Activated CD8-positive, alpha-beta memory T cell treated with anti-CD3 and anti-CD28 coated beads for 1 hour (primary cell): ENCODE measurements around the gene RBM44.
"Not testable (repeated sequence)": the region's sequence is repeated elsewhere in the genome, so short reads cannot be mapped to it uniquely, and the experiment has no call there.

Experiments
- DNase-seq, 2 donors: peaks; one replicate each; pipeline ENCODE4 v3.0.0-alpha.2; 2020; ENCODE audit warnings: low read depth in 1 of 2; ENCODE audit errors: extremely low read depth in 1 of 2

The RBM44 gene, protein sequence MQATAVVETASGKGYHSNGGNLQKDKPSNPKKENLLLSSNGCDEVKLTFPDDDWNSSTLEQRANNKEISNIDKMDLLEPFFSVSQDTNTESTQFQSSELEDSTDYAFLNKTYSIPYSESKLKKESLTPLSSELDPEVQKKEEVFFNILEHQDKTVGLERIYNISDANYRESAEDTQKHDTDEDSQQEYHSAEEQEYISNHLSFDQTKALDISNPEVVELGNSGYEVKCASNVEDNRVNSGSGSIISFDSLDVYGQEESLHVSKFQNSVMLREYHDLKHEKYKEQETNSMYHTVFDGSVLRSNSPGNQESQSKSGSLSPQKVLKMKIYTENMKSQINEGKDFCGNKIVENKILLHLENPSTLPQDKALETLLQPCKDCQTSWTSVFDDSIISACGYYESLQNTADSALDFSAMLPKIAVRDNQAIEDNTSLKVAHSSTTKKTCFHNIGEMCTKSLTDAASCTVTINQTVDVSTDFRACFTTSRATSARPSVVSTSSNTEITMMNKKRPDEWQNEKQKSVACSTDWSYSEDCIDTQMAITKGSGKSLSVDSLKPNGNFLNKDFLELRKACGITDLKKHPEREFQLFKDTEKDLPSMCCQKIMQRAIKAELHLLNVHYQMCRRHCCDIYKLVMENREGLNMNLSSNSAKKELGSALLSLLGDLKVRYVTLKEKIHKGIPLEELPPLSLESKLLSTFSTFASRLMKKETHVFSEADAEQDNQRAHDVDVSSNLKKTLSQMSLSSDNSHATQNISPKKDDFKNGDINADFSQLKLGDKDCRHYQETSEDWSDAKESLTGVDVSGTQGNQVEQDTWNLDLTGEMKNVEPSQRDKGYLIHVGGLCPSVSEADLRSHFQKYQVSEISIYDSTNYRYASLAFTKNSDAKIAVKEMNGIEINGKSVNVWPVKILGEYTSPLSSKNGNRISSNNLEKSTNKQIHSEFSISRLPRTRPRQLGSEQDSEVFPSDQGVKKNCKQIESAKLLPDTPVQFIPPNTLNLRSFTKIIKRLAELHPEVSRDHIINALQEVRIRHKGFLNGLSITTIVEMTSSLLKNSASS

DNA sequence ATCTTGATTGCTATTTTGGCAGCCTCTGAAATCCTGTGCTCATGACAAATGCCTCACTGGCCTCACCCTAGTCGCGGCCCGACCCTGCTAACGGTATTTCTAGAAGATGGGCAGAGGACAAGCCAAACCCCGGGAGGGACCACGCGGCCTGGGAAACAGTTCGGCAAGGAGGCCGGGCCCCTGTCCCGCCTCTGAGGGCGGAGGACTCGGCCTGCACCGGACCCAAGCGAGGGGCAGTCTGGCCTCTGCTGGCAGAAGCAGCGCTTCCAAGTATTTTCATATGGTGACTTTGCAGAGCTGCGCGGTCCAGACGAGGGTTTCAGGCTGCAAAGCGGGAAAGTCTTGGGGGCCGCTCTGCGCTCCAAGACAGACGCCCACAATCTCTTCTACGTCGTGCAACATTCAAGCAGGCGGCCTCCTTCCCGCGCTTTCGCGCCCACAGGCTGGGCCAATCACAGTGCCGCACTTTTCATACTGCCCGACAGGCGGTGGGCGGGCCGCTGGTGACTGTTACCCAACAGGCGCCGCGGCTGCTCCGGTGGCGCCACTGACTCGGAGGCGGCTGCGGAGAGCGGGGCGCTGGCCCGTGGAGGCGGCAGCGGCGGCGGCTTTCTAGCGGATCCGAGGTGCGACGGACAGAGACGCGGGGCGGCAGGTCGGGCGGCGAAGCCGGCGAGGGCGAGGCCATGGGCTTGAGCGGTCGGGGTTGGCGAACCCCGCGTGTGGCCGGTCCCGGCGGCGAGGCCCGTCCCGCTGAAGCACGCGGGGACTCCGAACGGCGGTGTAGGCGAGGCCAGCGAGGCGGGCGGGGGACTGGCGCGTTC is at the start of gene RBM44:
Gene RBM44 (plus strand): TSS at position 544 of the 824 bp plus-strand sequence. CDS start 14,831 bp downstream, outside the sequence.
- no peak for DNase-seq

DNA sequence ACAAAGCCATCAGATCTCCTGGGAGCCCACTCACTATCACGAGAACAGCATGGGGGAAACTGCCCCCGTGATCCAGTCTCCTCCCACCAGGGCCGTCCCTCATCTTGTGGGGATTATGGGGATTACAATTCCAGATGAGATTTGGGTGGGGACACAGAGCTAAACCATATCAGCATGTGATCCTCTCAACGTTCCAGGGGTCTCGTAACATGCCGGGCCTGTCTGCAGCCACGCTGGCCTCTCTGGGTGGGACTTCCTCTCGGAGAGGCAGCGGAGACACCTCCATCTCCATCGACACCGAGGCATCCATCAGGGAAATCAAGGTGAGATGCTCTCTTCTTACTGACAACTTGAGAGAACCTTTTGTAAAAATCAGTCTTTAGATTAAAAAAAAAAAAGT is 49.6 kb upstream of the RBM44 start:
- no peak for DNase-seq

DNA sequence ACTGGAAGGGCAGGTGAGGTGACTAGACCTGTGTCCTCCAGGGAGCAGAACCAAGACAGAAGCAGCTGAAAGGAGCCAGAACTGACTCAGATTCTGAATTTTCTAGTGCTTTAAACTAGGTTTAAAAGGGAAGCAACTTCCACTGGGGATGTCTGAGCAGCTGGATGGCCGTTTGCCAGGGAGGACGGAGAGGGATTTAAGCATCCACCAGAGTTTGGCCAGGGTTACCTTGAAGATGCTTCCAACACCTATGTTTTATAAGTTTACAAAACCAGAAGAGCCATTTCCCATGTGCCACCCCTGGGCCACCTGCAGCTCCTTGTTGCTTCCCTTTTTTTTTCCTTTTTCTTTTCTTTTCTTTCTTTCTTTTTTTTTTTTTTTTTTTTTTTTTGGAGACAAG is 48.6 kb upstream of the RBM44 start:
- no peak for DNase-seq

DNA sequence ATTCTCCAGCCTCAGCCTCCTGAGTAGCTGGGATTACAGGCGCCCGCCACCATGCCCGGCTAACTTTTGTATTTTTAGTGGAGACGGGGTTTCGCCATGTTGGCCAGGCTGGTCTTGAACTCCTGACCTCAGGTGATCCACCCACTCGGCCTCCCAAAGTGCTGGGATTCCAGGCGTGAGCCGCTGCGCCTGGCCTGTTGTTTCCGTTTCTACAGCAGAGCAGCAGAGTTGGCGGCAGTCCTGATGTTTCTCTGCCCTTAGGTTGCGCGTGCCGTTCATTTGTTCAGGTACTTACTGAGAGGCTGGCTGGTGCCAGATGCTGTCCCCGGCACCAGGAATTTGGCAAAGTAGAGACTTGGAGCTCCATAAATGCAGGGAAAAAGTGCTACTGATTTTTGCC is 48.1 kb upstream of the RBM44 start:
- not testable (repeated sequence) for DNase-seq

DNA sequence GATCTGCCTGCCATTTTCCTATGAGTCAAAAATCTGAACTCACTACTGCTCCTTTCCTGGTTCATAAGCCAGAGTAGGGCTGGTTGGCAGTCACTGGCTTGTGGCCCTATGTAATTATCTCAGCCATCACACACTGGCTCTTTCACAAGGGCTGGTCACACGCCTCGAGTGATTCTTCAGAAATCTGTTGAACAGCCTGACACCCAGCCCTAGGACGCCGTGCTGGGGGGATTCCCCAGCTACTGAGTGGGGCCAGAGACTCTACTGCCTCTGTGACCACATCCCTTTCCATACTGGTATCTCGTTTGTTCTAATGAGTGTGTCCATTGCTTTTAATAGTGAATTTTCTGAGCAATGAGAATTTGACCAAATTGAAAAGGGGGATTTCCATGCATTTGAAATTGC is 45.8 kb upstream of the RBM44 start:
- DNase-seq = no peak

DNA sequence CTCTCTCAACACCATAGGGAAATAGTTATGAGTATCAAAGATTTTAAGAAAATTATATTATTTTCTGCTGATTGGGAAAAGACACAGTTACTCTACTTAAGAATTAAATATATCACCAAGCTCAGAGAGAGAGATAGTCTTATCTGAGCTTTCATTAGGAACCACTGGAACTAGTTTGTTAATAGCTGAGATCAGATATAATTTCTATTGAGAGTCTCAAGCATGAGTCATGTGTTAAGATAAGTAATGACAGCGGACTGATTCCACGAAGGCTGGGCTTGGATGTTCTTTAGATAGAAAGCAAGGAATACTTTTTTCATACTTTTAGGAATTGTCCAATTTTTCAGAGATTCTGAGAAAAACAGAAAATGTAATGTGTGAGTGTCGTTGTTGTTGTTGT is 44.4 kb upstream of the RBM44 start:
- DNase-seq = no peak

DNA sequence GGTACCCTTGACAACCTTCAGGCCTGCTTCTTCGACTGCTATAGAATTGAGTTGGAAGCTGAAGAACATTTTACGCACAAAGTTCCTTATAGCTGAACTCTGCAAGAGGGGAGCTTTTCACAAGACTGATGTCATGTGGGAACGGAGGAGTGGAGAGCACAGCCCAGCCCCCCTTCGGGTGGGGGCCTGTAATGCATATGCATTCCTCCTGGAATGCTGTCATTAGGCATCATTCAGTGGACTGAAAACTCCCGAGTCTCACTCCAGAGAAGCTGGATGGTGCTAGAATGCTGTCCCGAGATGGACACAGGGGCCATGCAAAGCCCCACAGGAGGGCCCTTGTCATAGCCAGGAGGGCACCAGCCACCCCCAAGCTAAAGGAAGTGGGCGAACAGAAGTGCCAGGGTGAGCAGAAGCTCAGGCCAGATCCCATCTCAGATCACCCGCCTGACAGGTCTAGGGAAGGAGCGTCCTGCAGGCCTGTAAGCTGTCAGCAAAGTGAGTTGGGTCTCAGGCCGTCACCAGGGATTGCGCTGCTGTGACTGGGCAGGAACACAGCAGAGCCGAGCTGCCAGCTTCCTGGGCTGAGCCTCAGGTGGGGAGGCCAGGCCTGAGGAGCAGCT is 43.8 kb upstream of the RBM44 start:
- DNase-seq = no peak

DNA sequence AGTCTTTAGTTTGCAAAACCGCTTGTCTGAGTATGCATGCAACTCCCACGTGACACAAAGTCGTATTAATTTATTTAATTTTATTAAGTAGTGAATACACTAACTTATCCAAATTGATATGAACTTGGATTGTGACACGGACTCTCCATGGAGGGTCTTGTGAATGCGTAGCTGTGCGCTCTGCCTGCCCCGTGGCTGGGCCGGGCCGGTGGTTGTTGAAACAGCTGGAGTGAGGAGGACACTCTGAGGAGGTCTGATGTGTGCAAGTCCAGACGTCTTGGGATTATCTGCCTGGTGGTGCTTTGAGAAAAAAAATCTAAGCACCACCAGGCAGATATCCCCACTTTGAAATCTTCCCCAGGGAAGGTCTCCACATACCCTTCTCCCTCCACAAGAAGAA is 41.0 kb upstream of the RBM44 start:
- no peak for DNase-seq

DNA sequence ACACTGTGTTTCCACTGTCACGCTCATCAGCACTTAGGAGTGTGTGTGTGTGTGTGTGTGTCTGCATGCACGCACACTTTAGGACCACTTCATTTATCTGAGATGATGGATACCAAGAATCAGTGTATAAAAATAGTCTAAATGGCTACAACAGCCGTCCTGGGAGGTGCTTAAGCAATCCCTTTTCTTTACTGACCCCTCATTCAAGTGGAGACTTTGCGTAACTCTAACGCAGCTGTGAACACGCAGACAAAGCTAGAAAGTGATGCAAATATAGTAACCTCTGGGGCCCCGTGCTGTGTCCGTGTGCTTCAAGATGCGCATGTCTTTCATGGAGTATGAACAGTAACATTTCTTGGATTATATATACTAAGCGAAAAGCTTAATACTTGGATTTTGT is 40.4 kb upstream of the RBM44 start:
- DNase-seq = no peak

DNA sequence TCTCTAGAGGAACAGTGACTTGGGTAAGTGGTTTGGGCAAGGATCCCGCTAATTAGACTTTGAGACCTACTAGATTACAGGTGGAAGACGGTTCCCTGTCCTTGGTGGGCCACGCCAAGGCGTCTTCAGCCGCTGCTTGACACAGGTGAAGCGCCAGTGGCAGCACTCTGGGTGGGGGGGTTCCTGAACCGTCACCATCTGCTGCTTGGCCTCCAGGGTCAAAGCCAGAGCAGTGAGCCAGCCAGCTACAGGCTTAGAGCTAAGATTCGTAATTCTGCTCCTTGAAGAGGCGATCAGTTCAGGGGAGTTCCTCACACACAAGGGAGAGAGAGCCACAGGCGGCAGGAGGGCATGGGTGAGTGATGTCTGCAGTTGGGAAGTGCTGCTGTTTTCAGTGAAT is 39.4 kb upstream of the RBM44 start:
- no peak for DNase-seq

DNA sequence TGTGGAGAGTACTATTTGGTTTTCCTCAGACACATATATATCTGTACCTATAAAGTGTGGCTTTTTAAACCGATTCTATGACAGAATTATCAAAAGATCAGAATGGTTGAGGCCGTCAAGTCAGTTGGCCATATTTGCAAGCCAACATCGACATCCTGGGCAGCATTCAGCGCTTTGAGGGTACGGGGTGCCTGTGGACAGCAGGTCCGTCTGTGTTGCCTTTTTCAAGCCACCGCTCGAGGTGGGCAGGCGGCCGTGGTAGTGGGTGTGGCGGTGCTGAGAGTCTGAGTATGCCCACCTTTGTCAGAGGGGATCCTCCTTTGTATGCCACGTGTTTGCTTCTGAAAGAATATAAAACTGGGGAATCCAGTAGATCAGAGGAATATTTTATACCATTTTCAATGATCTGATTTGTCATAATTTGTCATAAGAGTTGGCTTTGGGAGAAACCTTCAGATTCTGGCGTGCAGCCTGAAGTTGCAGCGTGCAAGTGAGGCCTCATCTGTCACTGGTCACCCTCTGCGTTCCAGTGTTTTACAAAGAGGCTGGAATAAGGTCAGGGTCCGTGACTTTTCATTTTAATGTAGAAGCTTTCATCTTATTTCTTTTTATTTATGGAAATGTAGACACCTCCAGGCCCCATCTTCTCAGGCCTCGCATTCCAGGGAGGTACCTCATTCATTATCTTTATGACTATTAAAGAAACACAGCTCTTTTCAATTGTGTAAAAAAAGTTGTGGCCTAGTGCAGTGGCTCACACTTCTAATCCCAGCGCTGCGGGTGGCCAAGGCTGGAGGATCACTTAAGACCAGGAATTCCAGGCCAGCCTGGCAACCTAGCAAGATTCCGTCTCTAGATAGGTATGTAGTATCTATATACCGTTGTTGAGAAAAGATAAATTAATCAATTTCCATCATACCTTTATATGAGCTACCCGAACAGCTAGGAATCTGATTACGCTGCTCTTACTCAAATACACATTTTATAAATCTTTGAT is 37.8 kb upstream of the RBM44 start:
- no peak for DNase-seq

DNA sequence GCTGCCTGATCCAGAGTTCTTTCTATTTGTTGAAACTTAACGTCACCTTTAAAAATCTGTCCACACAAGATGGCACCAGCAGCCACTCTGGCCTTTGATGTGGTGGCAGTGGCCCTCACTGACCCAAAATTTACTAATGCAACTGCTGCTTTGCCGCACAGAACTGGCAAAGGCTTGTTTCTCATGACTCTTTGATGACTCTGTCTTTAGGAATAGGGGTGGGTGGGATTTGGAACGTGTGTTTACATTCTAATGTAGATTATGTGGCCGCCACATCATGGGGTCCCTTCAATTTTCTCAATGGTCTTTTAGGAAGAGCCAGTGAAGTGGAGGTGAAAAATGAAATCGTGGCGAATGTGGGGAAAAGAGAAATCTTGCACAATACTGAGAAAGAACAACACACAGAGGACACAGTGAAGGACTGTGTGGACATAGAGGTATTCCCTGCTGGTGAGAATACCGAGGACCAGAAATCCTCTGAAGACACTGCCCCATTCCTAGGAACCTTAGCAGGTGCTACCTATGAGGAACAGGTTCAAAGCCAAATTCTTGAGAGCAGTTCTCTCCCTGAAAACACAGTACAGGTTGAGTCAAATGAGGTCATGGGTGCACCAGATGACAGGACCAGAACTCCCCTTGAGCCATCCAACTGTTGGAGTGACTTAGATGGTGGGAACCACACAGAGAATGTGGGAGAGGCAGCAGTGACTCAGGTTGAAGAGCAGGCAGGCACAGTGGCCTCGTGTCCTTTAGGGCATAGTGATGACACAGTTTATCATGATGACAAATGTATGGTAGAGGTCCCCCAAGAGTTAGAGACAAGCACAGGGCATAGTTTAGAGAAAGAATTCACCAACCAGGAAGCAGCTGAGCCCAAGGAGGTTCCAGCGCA is 36.0 kb upstream of the RBM44 start:
- DNase-seq = not testable (repeated sequence)

DNA sequence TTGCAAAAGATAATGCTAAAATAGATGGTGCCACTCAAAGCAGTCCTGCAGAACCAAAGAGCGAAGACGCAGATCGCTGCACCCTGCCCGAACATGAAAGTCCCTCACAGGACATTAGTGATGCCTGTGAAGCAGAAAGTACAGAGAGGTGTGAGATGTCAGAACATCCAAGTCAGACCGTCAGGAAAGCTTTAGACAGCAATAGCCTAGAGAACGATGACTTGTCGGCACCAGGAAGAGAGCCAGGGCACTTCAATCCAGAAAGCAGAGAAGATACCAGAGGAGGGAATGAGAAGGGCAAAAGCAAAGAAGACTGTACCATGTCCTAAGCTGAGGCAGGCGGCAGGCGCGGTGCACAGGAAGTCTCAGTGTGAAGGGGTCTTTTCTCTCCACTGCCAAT is 34.8 kb upstream of the RBM44 start:
- no peak for DNase-seq

DNA sequence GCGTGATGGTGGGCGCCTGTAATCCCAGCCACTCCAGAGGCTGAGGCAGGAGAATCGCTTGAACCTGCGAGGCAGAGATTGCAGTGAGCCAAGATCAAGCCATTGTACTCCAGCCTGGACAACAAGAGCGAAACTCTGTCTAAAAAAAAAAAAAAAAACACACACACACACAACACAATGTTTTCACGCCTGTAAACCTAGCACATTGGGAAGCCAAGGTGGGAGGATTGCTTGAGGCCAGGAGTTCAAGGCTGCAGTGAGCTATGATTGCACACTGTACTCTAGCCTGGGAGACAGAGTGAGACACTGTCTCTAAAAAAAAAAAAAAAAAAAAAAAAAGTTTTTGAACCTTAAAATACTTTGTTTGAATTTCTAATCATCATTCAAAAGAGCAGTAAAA is 33.5 kb upstream of the RBM44 start:
- not testable (repeated sequence) for DNase-seq

DNA sequence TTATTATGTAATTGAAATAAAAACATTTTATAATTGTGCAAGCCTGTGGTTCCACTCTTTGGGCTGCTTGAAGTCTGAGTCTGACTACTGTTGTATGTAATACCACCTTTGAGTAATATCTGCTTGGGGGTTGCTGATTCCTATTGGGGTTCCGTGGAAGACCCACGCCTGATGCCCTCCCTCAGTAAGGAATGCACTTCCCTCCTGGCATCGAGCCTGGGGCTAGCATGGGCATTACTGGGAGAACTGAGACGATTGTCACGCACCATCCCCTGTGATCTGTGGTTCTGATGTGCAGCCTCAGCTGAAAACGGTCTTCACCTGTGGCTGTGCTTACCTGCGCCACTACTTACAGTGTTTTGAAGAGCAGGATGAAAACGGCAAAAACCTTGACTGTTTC is 32.7 kb upstream of the RBM44 start:
- DNase-seq = no peak

DNA sequence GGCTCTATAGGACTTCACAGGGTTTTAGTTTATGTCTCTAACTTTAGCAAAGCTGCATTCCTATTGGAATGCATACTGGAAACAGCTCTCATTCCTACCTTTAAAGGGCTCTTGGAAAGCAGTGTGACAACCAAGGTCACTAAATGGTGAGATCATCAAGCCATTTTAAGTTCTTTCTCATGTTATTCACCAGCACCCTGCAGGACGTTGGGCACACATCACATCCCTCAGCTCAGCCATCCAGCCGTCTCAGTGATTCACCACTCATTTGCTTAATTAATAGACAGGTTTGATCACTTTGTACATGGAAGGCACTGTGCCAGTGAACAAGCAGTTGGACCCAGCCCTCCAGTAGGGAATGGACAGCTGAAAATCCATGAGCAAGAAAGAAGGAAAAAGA is 32.2 kb upstream of the RBM44 start:
- no peak for DNase-seq

DNA sequence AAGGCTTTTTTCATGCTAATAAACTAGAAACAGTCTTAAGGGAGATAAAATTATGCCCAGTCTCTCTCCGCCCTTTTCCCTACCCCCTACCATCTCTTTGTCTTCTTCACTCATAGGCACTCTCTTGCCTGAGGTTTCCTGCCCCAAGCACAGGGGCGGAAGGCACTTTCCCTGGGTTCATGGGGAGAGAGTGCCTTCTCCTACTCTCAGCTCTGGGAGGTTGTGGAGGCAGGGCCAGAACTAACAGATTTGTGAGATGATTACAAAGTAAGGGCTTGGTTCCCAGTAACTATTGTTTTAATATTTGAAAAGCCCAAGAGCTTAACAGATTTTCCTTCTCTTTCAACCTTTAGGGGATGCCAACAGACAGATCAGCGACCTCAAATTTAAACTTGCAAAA is 26.1 kb upstream of the RBM44 start:
- no peak for DNase-seq

DNA sequence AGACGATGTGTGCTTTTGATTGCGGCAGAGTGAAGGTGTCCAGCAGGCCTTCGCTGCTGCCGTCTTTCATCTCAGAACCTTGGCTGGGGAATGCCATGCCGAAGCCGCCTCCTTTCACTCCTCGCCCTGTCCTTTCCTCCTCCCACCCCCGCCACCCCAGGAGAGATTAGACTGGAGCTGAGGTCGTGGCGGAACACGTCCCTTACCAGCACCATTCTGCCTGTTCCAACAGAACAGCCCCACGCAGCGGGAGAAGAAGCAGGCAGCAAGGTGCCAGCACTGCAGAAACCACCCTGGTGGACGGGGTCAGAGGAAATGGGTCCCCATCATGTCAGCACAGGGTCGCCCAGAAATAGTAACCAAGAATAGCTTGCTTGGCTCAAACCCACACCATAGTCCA is 24.8 kb upstream of the RBM44 start:
- DNase-seq = no peak
